ENCODE data around the gene OR10G7.

The OR10G7 gene

GRCh38 chr11:124071623-124071948 lies 30.5 kb upstream of the OR10G7 start:
- TF ChIP-seq GATA2 (IDR thresholded peaks at IDR 0.05; ENCODE audit: low read depth, low read length): no peak
- TF ChIP-seq GATA3 (IDR thresholded peaks at IDR 0.05; ENCODE audit: low read depth, low read length): no peak

- no peak for TF ChIP-seq GATA2 (IDR thresholded peaks at IDR 0.05; ENCODE audit: low read depth, low read length)
- TF ChIP-seq GATA3 (IDR thresholded peaks at IDR 0.05; ENCODE audit: low read depth, low read length): no peak
Observed at GRCh38 chr11:124070915-124071622, 29.9 kb upstream of the OR10G7 start.

GRCh38 chr11:124069429-124070401 lies 28.6 kb upstream of the OR10G7 start:
- TF ChIP-seq GATA3 (IDR thresholded peaks at IDR 0.05; ENCODE audit: low read depth, low read length): no peak
- no peak for TF ChIP-seq GATA2 (IDR thresholded peaks at IDR 0.05; ENCODE audit: low read depth, low read length)

- no peak for TF ChIP-seq GATA2 (IDR thresholded peaks at IDR 0.05; ENCODE audit: low read depth, low read length)
- TF ChIP-seq GATA3 (IDR thresholded peaks at IDR 0.05; ENCODE audit: low read depth, low read length): no peak
Observed at GRCh38 chr11:124068601-124069110, 27.5 kb upstream of the OR10G7 start.

GRCh38 chr11:124052966-124053365 lies 11.8 kb upstream of the OR10G7 start:
- TF ChIP-seq GATA2 (IDR thresholded peaks at IDR 0.05; ENCODE audit: low read depth, low read length) (no peak), GATA3 (IDR thresholded peaks at IDR 0.05; ENCODE audit: low read depth, low read length) (no peak)

GRCh38 chr11:124050748-124051147 lies 9.6 kb upstream of the OR10G7 start:
- no peak for TF ChIP-seq GATA3 (IDR thresholded peaks at IDR 0.05; ENCODE audit: low read depth, low read length)
- no peak for TF ChIP-seq GATA2 (IDR thresholded peaks at IDR 0.05; ENCODE audit: low read depth, low read length)

GRCh38 chr11:124043420-124043819 lies 2.3 kb upstream of the OR10G7 start:
- TF ChIP-seq GATA2 (IDR thresholded peaks at IDR 0.05; ENCODE audit: low read depth, low read length): no peak
- TF ChIP-seq GATA3 (IDR thresholded peaks at IDR 0.05; ENCODE audit: low read depth, low read length): no peak

GRCh38 chr11:124039557-124039956 lies 1.6 kb downstream of the OR10G7 start:
- TF ChIP-seq GATA2 (IDR thresholded peaks at IDR 0.05; ENCODE audit: low read depth, low read length) (no peak), GATA3 (IDR thresholded peaks at IDR 0.05; ENCODE audit: low read depth, low read length) (no peak)

- TF ChIP-seq GATA3 (IDR thresholded peaks at IDR 0.05; ENCODE audit: low read depth, low read length) (no peak), GATA2 (IDR thresholded peaks at IDR 0.05; ENCODE audit: low read depth, low read length) (no peak)
Observed at GRCh38 chr11:124036666-124037065, 4.5 kb downstream of the OR10G7 start.

- TF ChIP-seq GATA2 (IDR thresholded peaks at IDR 0.05; ENCODE audit: low read depth, low read length): no peak
Observed at GRCh38 chr11:124026498-124026897, 14.6 kb downstream of the OR10G7 start, which contains the start of gene OR10G8. Gene OR10G8, plus strand, starts transcription at chr11:124026798. Its CDS starts 2,825 bp downstream, at chr11:124029623.

GRCh38 chr11:124012697-124013096 lies 28.4 kb downstream of the OR10G7 start, which contains the start of gene OR10G4:
Gene OR10G4, plus strand, starts transcription at chr11:124012997. Its CDS starts 2,578 bp downstream, at chr11:124015575.
- no peak for TF ChIP-seq GATA2 (IDR thresholded peaks at IDR 0.05; ENCODE audit: low read depth, low read length)
- TF ChIP-seq GATA3 (IDR thresholded peaks at IDR 0.05; ENCODE audit: low read depth, low read length): no peak

- TF ChIP-seq GATA2 (IDR thresholded peaks at IDR 0.05; ENCODE audit: low read depth, low read length) (no peak), GATA3 (IDR thresholded peaks at IDR 0.05; ENCODE audit: low read depth, low read length) (no peak)
Observed at GRCh38 chr11:123995119-123995518, 46.0 kb downstream of the OR10G7 start, which contains the start of gene OR10G6. Gene OR10G6, minus strand, starts transcription at chr11:123995161. Its CDS starts 0 bp downstream, at chr11:123995161.

Measured in SH-SY5Y (cell line).